Astrocyte of the cerebellum (primary cell): ENCODE data around the gene GNG3.
"Not testable (repeated sequence)": the region's sequence is repeated elsewhere in the genome, so short reads cannot be mapped to it uniquely, and the experiment has no call there.

Experiments
- DNase-seq: peaks from one replicate; pipeline ENCODE4 v3.0.0-alpha.2; 2011; ENCODE audit warnings: low read depth
- H3K4me3 ChIP-seq: 2 replicates; pipeline ENCODE4 v1.5.1; 2011; ENCODE audit warnings: mild to moderate bottlenecking, low read depth, low read length, moderate library complexity
- CTCF ChIP-seq: IDR thresholded peaks from 2 replicates; pipeline ENCODE4 v1.5.1; 2012; ENCODE audit warnings: low read length, low read depth, moderate library complexity, mild to moderate bottlenecking; ENCODE audit errors: missing control alignments
- in situ Hi-C: cut with HindIII; loops from 2 replicates; pipeline ENCODE4 v1.10.0; 2017; ENCODE audit warnings: low sequenced_read_pairs

GNG3 gene

GRCh38 chr11:62747475-62748160, 40.1 kb downstream of the GNG3 start:
- no peak overlapping the region for H3K4me3 ChIP-seq
- no peak for DNase-seq
- TF ChIP-seq CTCF: no peak
- in situ Hi-C loops: no loop called here

- H3K4me3 ChIP-seq, DNase-seq, in situ Hi-C loops: not testable (repeated sequence)
Observed at GRCh38 chr11:62749931-62750330, 42.5 kb downstream of the GNG3 start.

- no peak overlapping the region for H3K4me3 ChIP-seq
- no peak for TF ChIP-seq CTCF
- DNase-seq: no peak
- in situ Hi-C loops: no loop called here
Observed at GRCh38 chr11:62752177-62752785, 44.8 kb downstream of the GNG3 start.

GRCh38 chr11:62752994-62753735, 45.7 kb downstream of the GNG3 start:
- in situ Hi-C loops: no loop called here
- no peak for DNase-seq
- no peak for TF ChIP-seq CTCF
- H3K4me3 ChIP-seq: peak overlapping the region; percentile 74

GRCh38 chr11:62753736-62754603, 46.5 kb downstream of the GNG3 start, which contains the start of gene ZBTB3:
ZBTB3 (minus strand) TSS chr11:62754160; CDS start chr11:62753664, 496 bp downstream.
- in situ Hi-C loops: no loop called here

GRCh38 chr11:62755086-62755615, 47.7 kb downstream of the GNG3 start:
- no peak for DNase-seq
- no peak overlapping the region for H3K4me3 ChIP-seq

More at GRCh38 chr11:62753736-62754603, 46.5 kb downstream of the GNG3 start, which contains the start of gene ZBTB3:
- TF ChIP-seq CTCF: no peak
- DNase-seq: peak; percentile 99
- H3K4me3 ChIP-seq: peak within 1 kb of the TSS; percentile 74

More at GRCh38 chr11:62755086-62755615, 47.7 kb downstream of the GNG3 start:
- in situ Hi-C loops: no loop called here
- TF ChIP-seq CTCF: no peak
